Transverse colon (tissue), 3 donors: ENCODE measurements around the gene GGACT.

Source experiments
- EP300 ChIP-seq: sonication (generic); formaldehyde crosslinking; IDR thresholded peaks from one replicate; pipeline ENCODE4 v1.6.1; 2017; ENCODE audit warnings: antibody characterized with exemption, low read depth
- TF ChIP-seq, protein P1 (sequence below), 5 experiments: fragments of 200-600 bp in 3 of 5; fragments of 450-650 bp in 2 of 5; sonication (generic) in 3 of 5; IDR thresholded peaks; 1 replicate in 2 of 5; 2 replicates in 3 of 5; pipeline ENCODE4 v1.5.1; 2016 to 2017; ENCODE audit warnings: antibody characterized with exemption in 5 of 5, inconsistent platforms in 3 of 5, mild to moderate bottlenecking in 2 of 5, moderate library complexity in 1 of 5

DNA sequence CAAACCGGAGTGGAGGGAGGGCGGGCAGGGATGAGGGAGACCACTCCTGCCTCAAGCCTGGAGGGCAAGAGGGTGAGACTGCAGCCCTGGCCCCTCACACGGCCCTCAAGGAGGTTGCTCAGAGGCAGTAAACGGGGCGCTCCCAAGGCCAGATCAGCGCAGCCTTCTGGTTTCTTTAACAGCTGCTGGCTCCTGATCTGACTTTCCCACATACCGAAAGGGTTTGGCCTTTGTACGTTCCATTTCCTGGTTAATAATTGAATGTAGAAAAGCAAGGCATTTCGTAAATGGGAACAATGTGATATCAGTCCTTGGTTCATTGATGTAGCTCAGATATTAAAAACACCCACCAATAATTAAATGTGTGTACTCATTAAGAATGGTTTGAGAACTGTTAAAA is 71.5 kb downstream of the GGACT start:
- no peak for TF ChIP-seq EP300
- TF ChIP-seq, protein P1, sequence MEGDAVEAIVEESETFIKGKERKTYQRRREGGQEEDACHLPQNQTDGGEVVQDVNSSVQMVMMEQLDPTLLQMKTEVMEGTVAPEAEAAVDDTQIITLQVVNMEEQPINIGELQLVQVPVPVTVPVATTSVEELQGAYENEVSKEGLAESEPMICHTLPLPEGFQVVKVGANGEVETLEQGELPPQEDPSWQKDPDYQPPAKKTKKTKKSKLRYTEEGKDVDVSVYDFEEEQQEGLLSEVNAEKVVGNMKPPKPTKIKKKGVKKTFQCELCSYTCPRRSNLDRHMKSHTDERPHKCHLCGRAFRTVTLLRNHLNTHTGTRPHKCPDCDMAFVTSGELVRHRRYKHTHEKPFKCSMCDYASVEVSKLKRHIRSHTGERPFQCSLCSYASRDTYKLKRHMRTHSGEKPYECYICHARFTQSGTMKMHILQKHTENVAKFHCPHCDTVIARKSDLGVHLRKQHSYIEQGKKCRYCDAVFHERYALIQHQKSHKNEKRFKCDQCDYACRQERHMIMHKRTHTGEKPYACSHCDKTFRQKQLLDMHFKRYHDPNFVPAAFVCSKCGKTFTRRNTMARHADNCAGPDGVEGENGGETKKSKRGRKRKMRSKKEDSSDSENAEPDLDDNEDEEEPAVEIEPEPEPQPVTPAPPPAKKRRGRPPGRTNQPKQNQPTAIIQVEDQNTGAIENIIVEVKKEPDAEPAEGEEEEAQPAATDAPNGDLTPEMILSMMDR (IDR thresholded peaks at IDR 0.05), result no peak
